GM11168 (cell line): ENCODE results near the gene TTLL11.

Experiments
- in situ Hi-C: fragments of 300-500 bp; cut with MboI; formaldehyde crosslinking; loops from one replicate; pipeline ENCODE4 v1.12.0; 2022; ENCODE audit warnings: low sequenced_read_pairs; ENCODE audit not compliant: unreplicated experiment

The TTLL11 gene

GRCh38 chr9:122092611-122093506 is at the start of gene TTLL11:
Gene TTLL11 (minus strand): TSS chr9:122093308. CDS start chr9:122093148, 160 bp downstream.
- in situ Hi-C loops, result no loop called here

- in situ Hi-C loops, result loop anchor here (25.0 kb wide), 1 partner anchor 671 kb away; the partner anchor contains the start of gene OR1K1
Measured at GRCh38 chr9:122141671-122142070, 48.6 kb upstream of the TTLL11 start.

GRCh38 chr9:122140368-122141193 is 47.5 kb upstream of the TTLL11 start:
- in situ Hi-C loops, result loop anchor here (25.0 kb wide), 1 partner anchor 672 kb away; the partner anchor contains the start of gene OR1K1

GRCh38 chr9:122138560-122139268 is 45.6 kb upstream of the TTLL11 start:
- in situ Hi-C loops, result loop anchor here (25.0 kb wide), 1 partner anchor 674 kb away; the partner anchor contains the start of gene OR1K1

GRCh38 chr9:122135529-122135859 is 42.4 kb upstream of the TTLL11 start:
- in situ Hi-C loops, result loop anchor here (25.0 kb wide), 1 partner anchor 677 kb away; the partner anchor contains the start of gene OR1K1

- in situ Hi-C loops, result loop anchor here (25.0 kb wide), 1 partner anchor 677 kb away; the partner anchor contains the start of gene OR1K1
Measured at GRCh38 chr9:122134822-122135528, 41.9 kb upstream of the TTLL11 start.

- in situ Hi-C loops, result loop anchor here (25.0 kb wide), 1 partner anchor 678 kb away; the partner anchor contains the start of gene OR1K1
Measured at GRCh38 chr9:122133984-122134535, 41.0 kb upstream of the TTLL11 start.

- in situ Hi-C loops, result loop anchor here (25.0 kb wide), 1 partner anchor 679 kb away; the partner anchor contains the start of gene OR1K1
Measured at GRCh38 chr9:122133263-122133983, 40.3 kb upstream of the TTLL11 start.

- in situ Hi-C loops, result loop anchor here (25.0 kb wide), 1 partner anchor 680 kb away; the partner anchor contains the start of gene OR1K1
Measured at GRCh38 chr9:122132539-122132938, 39.4 kb upstream of the TTLL11 start.

- in situ Hi-C loops, result loop anchor here (25.0 kb wide), 1 partner anchor 681 kb away; the partner anchor contains the start of gene OR1K1
Measured at GRCh38 chr9:122131401-122132001, 38.4 kb upstream of the TTLL11 start.

- in situ Hi-C loops, result loop anchor here (25.0 kb wide), 1 partner anchor 681 kb away; the partner anchor contains the start of gene OR1K1
Measured at GRCh38 chr9:122130837-122131236, 37.7 kb upstream of the TTLL11 start.

- in situ Hi-C loops, result loop anchor here (25.0 kb wide), 1 partner anchor 682 kb away; the partner anchor contains the start of gene OR1K1
Measured at GRCh38 chr9:122129969-122130368, 36.9 kb upstream of the TTLL11 start.

- in situ Hi-C loops, result loop anchor here (25.0 kb wide), 1 partner anchor 683 kb away; the partner anchor contains the start of gene OR1K1
Measured at GRCh38 chr9:122128969-122129343, 35.8 kb upstream of the TTLL11 start.

- in situ Hi-C loops, result loop anchor here (25.0 kb wide), 1 partner anchor 684 kb away; the partner anchor contains the start of gene OR1K1
Measured at GRCh38 chr9:122128007-122128968, 35.2 kb upstream of the TTLL11 start.

GRCh38 chr9:122127396-122127798 is 34.3 kb upstream of the TTLL11 start:
- in situ Hi-C loops, result loop anchor here (25.0 kb wide), 1 partner anchor 685 kb away; the partner anchor contains the start of gene OR1K1
